Panc1 (cell line): ENCODE measurements around the gene WDFY3. TPM values are rescaled to one million over a fixed set of nuclear protein-coding genes. Genes with fewer than 3 reads are reported as not detected.
A peak's percentile ranks its signal among the peaks of the same experiment; 100 is the strongest.

Experiments
- ATAC-seq: fragments of 200-7000 bp; cut with Tn5 transposase; 2 replicates; pipeline ENCODE4 v1.9.1; 2020; ENCODE audit warnings: mild to moderate bottlenecking, moderate library complexity
- BruUV-seq: library from RNA; stranded (reverse); fragments of 400-500 nt; replicated peaks from 2 replicates; lab custom pipeline; 2021; lab: Mats Ljungman, UMichigan
- CTCF ChIA-PET: fragments of 300-600 bp; sonication (Branson Sonifier 250); formaldehyde crosslinking; loops from one replicate; lab custom pipeline; 2022; ENCODE audit warnings: antibody characterized with exemption; lab: Charles Lee
- POLR2A ChIA-PET: fragments of 300-600 bp; sonication (Branson Sonifier 250); formaldehyde crosslinking; loops from one replicate; lab custom pipeline; 2022; ENCODE audit warnings: antibody characterized with exemption; lab: Charles Lee
- DNase-seq: peaks from one replicate; pipeline ENCODE4 v3.0.0-alpha.2; 2010; ENCODE audit warnings: low read depth, low spot score
- H3K27ac ChIP-seq: 2 replicates; pipeline ENCODE4 v1.5.1; 2011; ENCODE audit warnings: mild to moderate bottlenecking, low read length, inconsistent platforms
- H3K27me3 ChIP-seq: fragments of 200-500 bp; sonication (Bioruptor generic); 2 replicates; pipeline ENCODE4 v1.6.0; 2014; ENCODE audit warnings: low read length, inconsistent platforms; ENCODE audit not compliant: control insufficient read depth, insufficient read depth
- H3K36me3 ChIP-seq: fragments of 200-500 bp; sonication (Bioruptor generic); 2 replicates; pipeline ENCODE4 v1.5.1; 2014; ENCODE audit warnings: inconsistent platforms, mild to moderate bottlenecking, low read length, moderate library complexity; ENCODE audit not compliant: control insufficient read depth, insufficient read depth
- H3K4me1 ChIP-seq: 2 replicates; pipeline ENCODE4 v1.5.1; 2011; ENCODE audit warnings: inconsistent platforms, mild to moderate bottlenecking, low read length, moderate library complexity; ENCODE audit not compliant: control insufficient read depth, insufficient read depth
- H3K4me3 ChIP-seq, 2 experiments: 2 replicates each; pipeline ENCODE4 v1.5.1; 2011 to 2012; ENCODE audit warnings: low read depth in 2 of 2, low read length in 2 of 2, mild to moderate bottlenecking in 2 of 2, inconsistent platforms in 1 of 2, moderate library complexity in 1 of 2
- H3K9me3 ChIP-seq: fragments of 200-500 bp; sonication (Bioruptor generic); 2 replicates; pipeline ENCODE4 v1.5.1; 2014; ENCODE audit warnings: low read depth, mild to moderate bottlenecking, inconsistent platforms, low read length, moderate library complexity; ENCODE audit not compliant: control insufficient read depth, insufficient read depth
- POLR2AphosphoS5 ChIP-seq: IDR thresholded peaks from 2 replicates; pipeline ENCODE4 v1.6.1; 2012; ENCODE audit warnings: mild to moderate bottlenecking, low read depth, low read length, moderate library complexity
- SIN3A ChIP-seq: IDR thresholded peaks from 2 replicates; pipeline ENCODE4 v1.6.1; 2012; ENCODE audit warnings: low read depth, mild to moderate bottlenecking, low read length, moderate library complexity, borderline replicate concordance; ENCODE audit not compliant: insufficient read depth
- TCF7L2 ChIP-seq: IDR thresholded peaks from 2 replicates; pipeline ENCODE4 v1.6.1; 2011; ENCODE audit warnings: mild to moderate bottlenecking, low read depth, low read length, inconsistent platforms
- in situ Hi-C: cut with HindIII; loops from 2 replicates; pipeline ENCODE4 v1.10.0; 2016; ENCODE audit warnings: low sequenced_read_pairs, low pct_unique_long_range_greater_than_20kb
- intact Hi-C: fragments of 100-400 bp; cut with micrococcal nuclease; formaldehyde crosslinking; loops from one replicate; pipeline ENCODE4 v1.10.0; 2022; ENCODE audit not compliant: unreplicated experiment
- total RNA-seq: library from RNA; stranded (reverse); gene quantifications from one replicate; pipeline ENCODE4 v1.2.1, GENCODE V29; 2021; ENCODE audit not compliant: unreplicated experiment
- TF ChIP-seq, protein P1 (sequence below): fragments of 450-650 bp; IDR thresholded peaks from 2 replicates; pipeline ENCODE4 v1.5.1; 2017; ENCODE audit warnings: mild to moderate bottlenecking
- TF ChIP-seq, protein P2 (sequence below), 2 experiments: IDR thresholded peaks; 2 replicates each; pipeline ENCODE4 v1.6.1; 2011 to 2012; ENCODE audit warnings: low read depth in 2 of 2, control low read depth in 1 of 2, low read length in 1 of 2, mild to moderate bottlenecking in 1 of 2, moderate library complexity in 1 of 2; ENCODE audit not compliant: insufficient read depth in 1 of 2

The WDFY3 gene
- total RNA-seq, 1 experiment from 2014 or later: 47.8 TPM

DNA sequence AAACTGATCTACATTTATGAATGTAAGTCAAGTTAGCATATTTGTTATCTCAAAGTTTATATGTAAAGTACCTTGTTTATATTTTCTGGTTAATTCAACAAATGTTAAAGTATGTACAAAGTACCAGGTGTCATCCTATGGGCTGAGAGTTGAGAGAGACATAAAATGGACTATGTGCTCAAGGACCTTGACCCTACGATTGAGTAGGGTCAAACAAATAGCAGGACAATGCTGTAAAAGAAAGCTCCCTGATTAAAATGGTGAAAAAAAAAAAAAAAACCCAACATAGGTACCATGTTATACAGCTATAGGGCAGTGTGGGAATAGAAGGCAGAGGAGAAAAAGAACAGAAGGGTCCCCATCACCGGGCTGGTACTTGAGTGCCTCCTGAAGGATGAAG is 260.2 kb downstream of the WDFY3 start:
- H3K4me1 ChIP-seq: no peaks in the 10 kb centered on the region
- ATAC-seq: no peak
- ChIA-PET POLR2A (no interaction called here), CTCF (interaction anchor here (0.6 kb wide), 1 partner anchor 1034 kb away, joined by 3 read pairs; no protein-coding TSS in a partner anchor)
- H3K36me3 ChIP-seq: peaks cover 11% of the 10 kb centered on the region
- H3K9me3 ChIP-seq: no peaks in the 10 kb centered on the region
- no peak for TF ChIP-seq SIN3A
- TF ChIP-seq, protein P1, sequence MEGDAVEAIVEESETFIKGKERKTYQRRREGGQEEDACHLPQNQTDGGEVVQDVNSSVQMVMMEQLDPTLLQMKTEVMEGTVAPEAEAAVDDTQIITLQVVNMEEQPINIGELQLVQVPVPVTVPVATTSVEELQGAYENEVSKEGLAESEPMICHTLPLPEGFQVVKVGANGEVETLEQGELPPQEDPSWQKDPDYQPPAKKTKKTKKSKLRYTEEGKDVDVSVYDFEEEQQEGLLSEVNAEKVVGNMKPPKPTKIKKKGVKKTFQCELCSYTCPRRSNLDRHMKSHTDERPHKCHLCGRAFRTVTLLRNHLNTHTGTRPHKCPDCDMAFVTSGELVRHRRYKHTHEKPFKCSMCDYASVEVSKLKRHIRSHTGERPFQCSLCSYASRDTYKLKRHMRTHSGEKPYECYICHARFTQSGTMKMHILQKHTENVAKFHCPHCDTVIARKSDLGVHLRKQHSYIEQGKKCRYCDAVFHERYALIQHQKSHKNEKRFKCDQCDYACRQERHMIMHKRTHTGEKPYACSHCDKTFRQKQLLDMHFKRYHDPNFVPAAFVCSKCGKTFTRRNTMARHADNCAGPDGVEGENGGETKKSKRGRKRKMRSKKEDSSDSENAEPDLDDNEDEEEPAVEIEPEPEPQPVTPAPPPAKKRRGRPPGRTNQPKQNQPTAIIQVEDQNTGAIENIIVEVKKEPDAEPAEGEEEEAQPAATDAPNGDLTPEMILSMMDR: no peak
- no peak for DNase-seq
- no peaks in the 10 kb centered on the region for H3K27me3 ChIP-seq
- in situ Hi-C loops (no loop called here), intact Hi-C loops (no loop called here)
- no TSS peak for BruUV-seq
- H3K4me3 ChIP-seq: no peak overlapping the region
- no peak overlapping the region for H3K27ac ChIP-seq

DNA sequence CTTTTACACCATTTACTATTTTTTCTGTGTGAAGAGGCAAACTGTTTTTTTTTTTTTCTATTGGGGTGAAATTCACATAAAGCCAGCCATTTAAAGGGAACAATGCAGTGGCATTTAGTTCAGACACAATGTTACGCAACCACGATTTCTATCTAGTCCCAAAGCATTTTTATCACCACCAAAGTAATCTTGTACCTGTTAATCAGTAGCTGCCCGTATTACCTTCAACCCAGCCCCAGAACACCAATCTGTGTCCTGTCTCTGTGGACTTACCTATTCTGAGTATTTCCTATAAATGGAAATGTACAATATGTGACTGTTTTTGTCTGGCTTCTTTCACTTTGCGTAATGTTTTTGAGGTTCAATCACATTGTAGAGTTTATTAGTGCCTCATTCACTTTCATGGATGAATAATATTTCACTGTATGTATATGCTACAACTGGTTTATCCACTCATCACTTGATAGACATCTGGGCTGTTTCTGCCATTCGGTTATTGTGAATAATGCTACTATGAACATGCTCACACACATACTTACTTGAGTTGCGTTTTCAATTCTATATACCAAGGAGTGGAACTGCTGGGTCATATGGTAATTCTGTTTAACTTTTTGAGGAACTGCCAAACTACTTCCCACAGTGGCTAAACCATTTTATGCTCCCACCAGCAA is 267.4 kb downstream of the WDFY3 start:
- peaks cover 11% of the 10 kb centered on the region for H3K4me1 ChIP-seq
- ChIA-PET CTCF (no interaction called here), POLR2A (no interaction called here)
- peak overlapping the region; percentile 8; the same call in 1 of the 2 replicates for H3K27ac ChIP-seq
- in situ Hi-C loops (no loop called here), intact Hi-C loops (no loop called here)
- no peaks in the 10 kb centered on the region for H3K9me3 ChIP-seq
- DNase-seq (no peak), ATAC-seq (no peak)
- no peak overlapping the region for H3K4me3 ChIP-seq
- H3K27me3 ChIP-seq: no peaks in the 10 kb centered on the region
- BruUV-seq: TSS peak; percentile 45
- H3K36me3 ChIP-seq: peaks cover 8% of the 10 kb centered on the region; the same call in 1 of the 2 replicates
- no peak for TF ChIP-seq POLR2AphosphoS5

DNA sequence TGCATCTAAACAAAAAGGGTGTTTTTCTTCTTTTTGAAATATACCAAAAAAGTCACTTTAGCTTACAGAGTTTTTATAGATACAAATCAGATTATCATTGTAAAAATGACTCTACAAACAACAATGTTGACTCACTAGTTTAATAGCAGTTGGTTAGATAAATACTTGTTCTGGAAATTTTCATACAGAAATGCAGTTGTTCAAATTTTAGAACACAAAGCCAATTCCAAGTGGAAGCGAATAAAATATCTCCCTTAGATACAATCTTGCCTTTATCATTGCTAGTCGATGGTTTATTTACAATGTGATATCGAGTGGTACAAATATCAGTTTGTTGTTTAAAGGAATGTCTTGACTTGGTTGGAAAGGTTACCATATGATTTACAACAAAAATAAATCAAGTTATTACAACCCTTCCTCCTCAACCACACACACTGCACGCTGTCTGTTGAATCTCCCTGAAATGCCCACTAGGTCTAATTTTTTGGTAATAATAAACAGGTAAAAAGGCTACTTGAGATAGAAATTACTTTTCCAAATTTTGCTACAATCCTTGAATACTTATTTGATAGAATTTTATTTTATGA is 268.8 kb downstream of the WDFY3 start:
- ChIA-PET POLR2A (no interaction called here), CTCF (no interaction called here)
- in situ Hi-C loops (no loop called here), intact Hi-C loops (no loop called here)
- DNase-seq (no peak), ATAC-seq (peak; percentile 82)
- H3K27ac ChIP-seq: peak overlapping the region; percentile 79; the same call in 1 of the 2 replicates
- TF ChIP-seq, protein P2, sequence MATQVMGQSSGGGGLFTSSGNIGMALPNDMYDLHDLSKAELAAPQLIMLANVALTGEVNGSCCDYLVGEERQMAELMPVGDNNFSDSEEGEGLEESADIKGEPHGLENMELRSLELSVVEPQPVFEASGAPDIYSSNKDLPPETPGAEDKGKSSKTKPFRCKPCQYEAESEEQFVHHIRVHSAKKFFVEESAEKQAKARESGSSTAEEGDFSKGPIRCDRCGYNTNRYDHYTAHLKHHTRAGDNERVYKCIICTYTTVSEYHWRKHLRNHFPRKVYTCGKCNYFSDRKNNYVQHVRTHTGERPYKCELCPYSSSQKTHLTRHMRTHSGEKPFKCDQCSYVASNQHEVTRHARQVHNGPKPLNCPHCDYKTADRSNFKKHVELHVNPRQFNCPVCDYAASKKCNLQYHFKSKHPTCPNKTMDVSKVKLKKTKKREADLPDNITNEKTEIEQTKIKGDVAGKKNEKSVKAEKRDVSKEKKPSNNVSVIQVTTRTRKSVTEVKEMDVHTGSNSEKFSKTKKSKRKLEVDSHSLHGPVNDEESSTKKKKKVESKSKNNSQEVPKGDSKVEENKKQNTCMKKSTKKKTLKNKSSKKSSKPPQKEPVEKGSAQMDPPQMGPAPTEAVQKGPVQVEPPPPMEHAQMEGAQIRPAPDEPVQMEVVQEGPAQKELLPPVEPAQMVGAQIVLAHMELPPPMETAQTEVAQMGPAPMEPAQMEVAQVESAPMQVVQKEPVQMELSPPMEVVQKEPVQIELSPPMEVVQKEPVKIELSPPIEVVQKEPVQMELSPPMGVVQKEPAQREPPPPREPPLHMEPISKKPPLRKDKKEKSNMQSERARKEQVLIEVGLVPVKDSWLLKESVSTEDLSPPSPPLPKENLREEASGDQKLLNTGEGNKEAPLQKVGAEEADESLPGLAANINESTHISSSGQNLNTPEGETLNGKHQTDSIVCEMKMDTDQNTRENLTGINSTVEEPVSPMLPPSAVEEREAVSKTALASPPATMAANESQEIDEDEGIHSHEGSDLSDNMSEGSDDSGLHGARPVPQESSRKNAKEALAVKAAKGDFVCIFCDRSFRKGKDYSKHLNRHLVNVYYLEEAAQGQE (IDR thresholded peaks at IDR 0.05; ENCODE audit: insufficient read depth in 1 of 2, low read depth in 2 of 2, low read length in 1 of 2): no peak
- peak; percentile 67 for TF ChIP-seq TCF7L2
- BruUV-seq: no TSS peak
- peaks cover 5% of the 10 kb centered on the region; the same call in 1 of the 2 replicates for H3K36me3 ChIP-seq
- H3K9me3 ChIP-seq: no peaks in the 10 kb centered on the region
- no peak overlapping the region for H3K4me3 ChIP-seq
- H3K4me1 ChIP-seq: peaks cover 11% of the 10 kb centered on the region
- H3K27me3 ChIP-seq: no peaks in the 10 kb centered on the region
